ENCODE data around the gene CD1E. TPM values are rescaled to one million over a fixed set of nuclear protein-coding genes. Genes with fewer than 3 reads are reported as not detected.

CD1E gene
- total RNA-seq, 2 donors from 2014 or later = not detected

DNA sequence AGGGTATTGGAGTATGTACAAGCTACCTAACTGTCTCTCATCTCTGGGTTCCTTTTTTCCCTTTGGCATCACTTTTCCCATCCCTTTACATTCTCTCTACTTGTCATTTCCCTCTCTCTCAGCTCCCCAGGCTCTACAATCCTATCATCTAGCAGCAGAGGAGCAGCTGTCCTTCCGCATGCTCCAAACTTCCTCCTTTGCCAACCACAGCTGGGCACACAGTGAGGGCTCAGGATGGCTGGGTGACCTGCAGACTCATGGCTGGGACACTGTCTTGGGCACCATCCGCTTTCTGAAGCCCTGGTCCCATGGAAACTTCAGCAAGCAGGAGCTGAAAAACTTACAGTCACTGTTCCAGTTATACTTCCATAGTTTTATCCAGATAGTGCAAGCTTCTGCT, 561 bp downstream of the CD1E start:
- Histone ChIP-seq H3K27ac (ENCODE audit: low read depth, low read length) (no peak overlapping the region), H3K36me3 (ENCODE audit: control insufficient read depth, insufficient read depth, low read length) (no peaks in the 10 kb centered on the region), H3K27me3 (ENCODE audit: control insufficient read depth, insufficient read depth, low read length, poor library complexity, severe bottlenecking) (no peaks in the 10 kb centered on the region), H3K9ac (ENCODE audit: extremely low read depth, low read length, poor library complexity, severe bottlenecking) (no peak overlapping the region), H3K4me3 (ENCODE audit: low read length) (no peak overlapping the region), H3K9me3 (ENCODE audit: control insufficient read depth, low read length) (no peaks in the 10 kb centered on the region), H3K4me1 (ENCODE audit: control insufficient read depth, insufficient read depth, low read length) (no peaks in the 10 kb centered on the region)
- no peak for DNase-seq
- WGBS, 2 experiments (ENCODE audit: insufficient coverage in 1 of 2, insufficient read length in 1 of 2) = 92 to 100% methylated on average over 1 to 2 of the region's 2 CpGs
- TF ChIP-seq, protein P1, sequence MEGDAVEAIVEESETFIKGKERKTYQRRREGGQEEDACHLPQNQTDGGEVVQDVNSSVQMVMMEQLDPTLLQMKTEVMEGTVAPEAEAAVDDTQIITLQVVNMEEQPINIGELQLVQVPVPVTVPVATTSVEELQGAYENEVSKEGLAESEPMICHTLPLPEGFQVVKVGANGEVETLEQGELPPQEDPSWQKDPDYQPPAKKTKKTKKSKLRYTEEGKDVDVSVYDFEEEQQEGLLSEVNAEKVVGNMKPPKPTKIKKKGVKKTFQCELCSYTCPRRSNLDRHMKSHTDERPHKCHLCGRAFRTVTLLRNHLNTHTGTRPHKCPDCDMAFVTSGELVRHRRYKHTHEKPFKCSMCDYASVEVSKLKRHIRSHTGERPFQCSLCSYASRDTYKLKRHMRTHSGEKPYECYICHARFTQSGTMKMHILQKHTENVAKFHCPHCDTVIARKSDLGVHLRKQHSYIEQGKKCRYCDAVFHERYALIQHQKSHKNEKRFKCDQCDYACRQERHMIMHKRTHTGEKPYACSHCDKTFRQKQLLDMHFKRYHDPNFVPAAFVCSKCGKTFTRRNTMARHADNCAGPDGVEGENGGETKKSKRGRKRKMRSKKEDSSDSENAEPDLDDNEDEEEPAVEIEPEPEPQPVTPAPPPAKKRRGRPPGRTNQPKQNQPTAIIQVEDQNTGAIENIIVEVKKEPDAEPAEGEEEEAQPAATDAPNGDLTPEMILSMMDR (conservative IDR thresholded peaks at IDR 0.05) = no peak
- H3K4me3 Mint-ChIP-seq = no peak overlapping the region
- H3K9me3 Mint-ChIP-seq = no peaks in the 10 kb centered on the region
- no peaks in the 10 kb centered on the region for H3K27me3 Mint-ChIP-seq (ENCODE audit: insufficient read depth)
- no peak overlapping the region for H3K27ac Mint-ChIP-seq
- no peaks in the 10 kb centered on the region for H3K4me1 Mint-ChIP-seq
- no peaks in the 10 kb centered on the region for H3K36me3 Mint-ChIP-seq (ENCODE audit: low read depth)

- Histone ChIP-seq H3K4me1 (ENCODE audit: control insufficient read depth, insufficient read depth, low read length) (no peaks in the 10 kb centered on the region), H3K36me3 (ENCODE audit: control insufficient read depth, insufficient read depth, low read length) (no peaks in the 10 kb centered on the region), H3K27ac (ENCODE audit: low read depth, low read length) (no peak overlapping the region), H3K9me3 (ENCODE audit: control insufficient read depth, low read length) (no peaks in the 10 kb centered on the region), H3K4me3 (ENCODE audit: low read length) (no peak overlapping the region), H3K9ac (ENCODE audit: extremely low read depth, low read length, poor library complexity, severe bottlenecking) (no peak overlapping the region), H3K27me3 (ENCODE audit: control insufficient read depth, insufficient read depth, low read length, poor library complexity, severe bottlenecking) (no peaks in the 10 kb centered on the region)
- 88 to 95% methylated on average over 2 to 10 of the region's 10 CpGs for WGBS, 2 experiments (ENCODE audit: insufficient coverage in 1 of 2, insufficient read length in 1 of 2)
- Mint-ChIP-seq H3K9me3 (no peaks in the 10 kb centered on the region), H3K27me3 (ENCODE audit: insufficient read depth) (no peaks in the 10 kb centered on the region), H3K36me3 (ENCODE audit: low read depth) (no peaks in the 10 kb centered on the region), H3K4me1 (no peaks in the 10 kb centered on the region), H3K27ac (no peak overlapping the region), H3K4me3 (no peak overlapping the region)
- DNase-seq = no peak
- TF ChIP-seq, protein P1 (conservative IDR thresholded peaks at IDR 0.05) = no peak
Observed at GRCh38 chr1:158355773-158356285, 2.1 kb downstream of the CD1E start.

DNA sequence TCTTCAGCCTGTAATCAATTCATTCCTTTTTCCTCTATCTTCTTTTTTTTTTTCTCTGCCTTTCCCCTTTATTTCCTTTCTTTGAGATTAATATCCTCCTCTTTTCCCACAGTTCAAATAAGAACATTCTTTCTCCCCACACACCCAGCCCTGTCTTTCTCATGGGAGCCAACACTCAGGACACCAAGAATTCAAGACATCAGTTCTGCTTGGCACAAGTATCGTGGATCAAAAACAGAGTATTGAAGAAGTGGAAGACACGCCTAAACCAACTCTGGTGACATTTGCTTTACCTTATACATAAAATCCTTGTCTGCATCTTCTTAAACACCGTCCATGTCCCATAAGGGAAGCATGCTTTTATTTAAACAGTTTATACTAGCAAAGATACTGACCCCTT, 2.9 kb downstream of the CD1E start:
- Histone ChIP-seq H3K27me3 (ENCODE audit: control insufficient read depth, insufficient read depth, low read length, poor library complexity, severe bottlenecking) (no peaks in the 10 kb centered on the region), H3K9me3 (ENCODE audit: control insufficient read depth, low read length) (no peaks in the 10 kb centered on the region), H3K9ac (ENCODE audit: extremely low read depth, low read length, poor library complexity, severe bottlenecking) (no peak overlapping the region), H3K4me3 (ENCODE audit: low read length) (no peak overlapping the region), H3K36me3 (ENCODE audit: control insufficient read depth, insufficient read depth, low read length) (no peaks in the 10 kb centered on the region), H3K4me1 (ENCODE audit: control insufficient read depth, insufficient read depth, low read length) (no peaks in the 10 kb centered on the region), H3K27ac (ENCODE audit: low read depth, low read length) (no peak overlapping the region)
- WGBS, 2 experiments (ENCODE audit: insufficient coverage in 1 of 2, insufficient read length in 1 of 2) = 86 to 100% methylated on average over 2 to 3 of the region's 3 CpGs
- no peaks in the 10 kb centered on the region for H3K36me3 Mint-ChIP-seq (ENCODE audit: low read depth)
- H3K27me3 Mint-ChIP-seq (ENCODE audit: insufficient read depth) = no peaks in the 10 kb centered on the region
- H3K27ac Mint-ChIP-seq = no peak overlapping the region
- TF ChIP-seq, protein P1 (conservative IDR thresholded peaks at IDR 0.05) = no peak
- H3K4me3 Mint-ChIP-seq = no peak overlapping the region
- DNase-seq = no peak
- no peaks in the 10 kb centered on the region for H3K9me3 Mint-ChIP-seq
- no peaks in the 10 kb centered on the region for H3K4me1 Mint-ChIP-seq

Measured in endodermal cell (in vitro differentiated cells).